Adrenal gland (tissue), 5 donors: ENCODE measurements around the gene OR13A1.
"Not testable (repeated sequence)": the region's sequence is repeated elsewhere in the genome, so short reads cannot be mapped to it uniquely, and the experiment has no call there.

Experiments
- CTCF ChIP-seq, 6 experiments: fragments of 450-650 bp in 4 of 6; fragments of 200-600 bp in 2 of 6; sonication (generic) in 1 of 6; IDR thresholded peaks; 1 replicate in 5 of 6; 2 replicates in 1 of 6; pipeline versions ENCODE4 v1.5.1 to v1.8.0; 2016 to 2021; ENCODE audit warnings: antibody characterized with exemption in 6 of 6, mild to moderate bottlenecking in 2 of 6, moderate library complexity in 1 of 6
- POLR2A ChIP-seq, 2 donors: fragments of 450-650 bp; IDR thresholded peaks; one replicate each; pipeline ENCODE4 v1.6.1; 2017; ENCODE audit warnings: antibody characterized with exemption in 2 of 2, mild to moderate bottlenecking in 2 of 2, moderate library complexity in 1 of 2
- donor health status: DM: no; HTN: no; CAD: no.

- not testable (repeated sequence) for TF ChIP-seq CTCF, POLR2A (IDR thresholded peaks at IDR 0.05)
Observed at GRCh38 chr10:45260635-45261034, 54.8 kb downstream of the OR13A1 start.
